Measurements from ENCODE around the gene ANKH.
"Not testable (repeated sequence)": the region's sequence is repeated elsewhere in the genome, so short reads cannot be mapped to it uniquely, and the experiment has no call there.

GRCh38 chr5:14837423-14838122 lies 34.0 kb downstream of the ANKH start:
- not testable (repeated sequence) for TF ChIP-seq POLR2A (IDR thresholded peaks at IDR 0.05); CTCF (IDR thresholded peaks at IDR 0.05 in 8 of 11, conservative IDR thresholded peaks at IDR 0.05 in 3 of 11); POLR2AphosphoS5 (IDR thresholded peaks at IDR 0.05)
